DMS114 treated with DMSO at 0.1 percent for 48 hours (cell line): ENCODE measurements around the gene RORB.

Experiments used
- DNase-seq: peaks from one replicate; lab custom pipeline; 2025; ENCODE audit not compliant: unreplicated experiment; lab: John Stamatoyannopoulos, UW

RORB gene

GRCh38 chr9:74697535-74697934 lies 200.4 kb downstream of the RORB start:
- no peak for DNase-seq

GRCh38 chr9:74711341-74711740 lies 214.2 kb downstream of the RORB start:
- no peak for DNase-seq

- DNase-seq: no peak
Measured at GRCh38 chr9:74718709-74719108, 221.6 kb downstream of the RORB start.

- DNase-seq: no peak
Measured at GRCh38 chr9:74719306-74719705, 222.2 kb downstream of the RORB start.

GRCh38 chr9:74721696-74722660 lies 224.8 kb downstream of the RORB start:
- DNase-seq: no peak

- DNase-seq: no peak
Measured at GRCh38 chr9:74724317-74724716, 227.2 kb downstream of the RORB start.

GRCh38 chr9:74726581-74726980 lies 229.4 kb downstream of the RORB start:
- no peak for DNase-seq

- DNase-seq: no peak
Measured at GRCh38 chr9:74728176-74728575, 231.0 kb downstream of the RORB start.

- DNase-seq: no peak
Measured at GRCh38 chr9:74729136-74729695, 232.1 kb downstream of the RORB start.

- DNase-seq: no peak
Measured at GRCh38 chr9:74735761-74736160, 238.6 kb downstream of the RORB start.

GRCh38 chr9:74736646-74737045 lies 239.5 kb downstream of the RORB start:
- DNase-seq: no peak

- no peak for DNase-seq
Measured at GRCh38 chr9:74742191-74742790, 245.2 kb downstream of the RORB start.
